ENCODE measurements around the gene ATP5PD. TPM values are rescaled to one million over a fixed set of nuclear protein-coding genes. Genes with fewer than 3 reads are reported as not detected.

Gene ATP5PD
- total and polyA plus RNA-seq, 2 of the 13 experiments (the other 11 are each of a cell fraction or from before 2014, with no cell fraction given), result 158 to 428 TPM

DNA sequence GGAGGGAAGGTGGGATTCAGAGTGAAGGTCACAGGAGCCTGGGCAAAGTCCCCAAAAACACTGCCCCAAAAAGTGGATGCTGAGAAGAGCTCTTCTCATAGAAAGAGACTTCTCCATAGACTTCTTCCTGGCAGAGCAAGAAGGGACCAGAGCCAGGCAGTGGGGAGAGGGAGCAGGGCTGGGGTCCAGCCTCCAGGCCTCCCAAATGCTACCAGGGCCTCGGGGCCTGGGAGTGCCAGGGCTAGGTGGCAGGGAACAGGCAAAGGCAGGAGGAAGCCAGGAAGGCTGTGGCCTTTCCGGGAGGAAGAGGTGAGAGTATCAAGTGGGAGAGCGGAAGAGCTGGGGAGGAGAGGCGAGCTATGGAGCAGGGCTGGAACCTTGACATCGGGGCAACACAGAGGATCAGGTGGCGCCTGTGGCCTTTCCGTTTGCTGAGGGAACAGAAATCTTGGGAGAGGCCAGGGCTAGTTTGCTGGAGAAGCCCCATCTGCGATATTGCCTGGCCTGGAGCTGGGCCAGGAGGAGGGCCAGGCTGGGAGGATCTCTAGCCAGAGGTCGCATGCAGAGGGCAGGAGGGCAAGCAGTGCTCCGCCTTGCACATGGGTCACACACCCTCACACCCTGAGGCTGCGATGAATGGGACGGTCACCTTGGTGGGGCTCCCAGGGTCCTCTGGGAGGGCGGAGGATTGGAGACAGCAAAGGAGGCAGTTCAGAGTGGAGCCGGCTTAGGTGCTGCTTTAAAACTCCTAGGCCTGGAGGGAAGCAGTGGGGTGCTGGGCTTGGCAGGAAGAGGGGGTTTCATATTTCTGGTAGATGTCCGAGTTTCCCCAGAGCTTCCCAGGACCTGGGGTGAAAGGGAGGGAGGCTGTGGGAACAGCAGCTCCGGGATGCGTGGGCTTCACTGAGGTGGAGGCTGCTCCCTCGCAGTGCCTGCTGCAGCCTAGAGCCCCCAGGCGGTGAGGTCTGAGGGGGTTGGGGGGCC is 44.4 kb upstream of the ATP5PD start (continued):
- TF ChIP-seq, protein P1, sequence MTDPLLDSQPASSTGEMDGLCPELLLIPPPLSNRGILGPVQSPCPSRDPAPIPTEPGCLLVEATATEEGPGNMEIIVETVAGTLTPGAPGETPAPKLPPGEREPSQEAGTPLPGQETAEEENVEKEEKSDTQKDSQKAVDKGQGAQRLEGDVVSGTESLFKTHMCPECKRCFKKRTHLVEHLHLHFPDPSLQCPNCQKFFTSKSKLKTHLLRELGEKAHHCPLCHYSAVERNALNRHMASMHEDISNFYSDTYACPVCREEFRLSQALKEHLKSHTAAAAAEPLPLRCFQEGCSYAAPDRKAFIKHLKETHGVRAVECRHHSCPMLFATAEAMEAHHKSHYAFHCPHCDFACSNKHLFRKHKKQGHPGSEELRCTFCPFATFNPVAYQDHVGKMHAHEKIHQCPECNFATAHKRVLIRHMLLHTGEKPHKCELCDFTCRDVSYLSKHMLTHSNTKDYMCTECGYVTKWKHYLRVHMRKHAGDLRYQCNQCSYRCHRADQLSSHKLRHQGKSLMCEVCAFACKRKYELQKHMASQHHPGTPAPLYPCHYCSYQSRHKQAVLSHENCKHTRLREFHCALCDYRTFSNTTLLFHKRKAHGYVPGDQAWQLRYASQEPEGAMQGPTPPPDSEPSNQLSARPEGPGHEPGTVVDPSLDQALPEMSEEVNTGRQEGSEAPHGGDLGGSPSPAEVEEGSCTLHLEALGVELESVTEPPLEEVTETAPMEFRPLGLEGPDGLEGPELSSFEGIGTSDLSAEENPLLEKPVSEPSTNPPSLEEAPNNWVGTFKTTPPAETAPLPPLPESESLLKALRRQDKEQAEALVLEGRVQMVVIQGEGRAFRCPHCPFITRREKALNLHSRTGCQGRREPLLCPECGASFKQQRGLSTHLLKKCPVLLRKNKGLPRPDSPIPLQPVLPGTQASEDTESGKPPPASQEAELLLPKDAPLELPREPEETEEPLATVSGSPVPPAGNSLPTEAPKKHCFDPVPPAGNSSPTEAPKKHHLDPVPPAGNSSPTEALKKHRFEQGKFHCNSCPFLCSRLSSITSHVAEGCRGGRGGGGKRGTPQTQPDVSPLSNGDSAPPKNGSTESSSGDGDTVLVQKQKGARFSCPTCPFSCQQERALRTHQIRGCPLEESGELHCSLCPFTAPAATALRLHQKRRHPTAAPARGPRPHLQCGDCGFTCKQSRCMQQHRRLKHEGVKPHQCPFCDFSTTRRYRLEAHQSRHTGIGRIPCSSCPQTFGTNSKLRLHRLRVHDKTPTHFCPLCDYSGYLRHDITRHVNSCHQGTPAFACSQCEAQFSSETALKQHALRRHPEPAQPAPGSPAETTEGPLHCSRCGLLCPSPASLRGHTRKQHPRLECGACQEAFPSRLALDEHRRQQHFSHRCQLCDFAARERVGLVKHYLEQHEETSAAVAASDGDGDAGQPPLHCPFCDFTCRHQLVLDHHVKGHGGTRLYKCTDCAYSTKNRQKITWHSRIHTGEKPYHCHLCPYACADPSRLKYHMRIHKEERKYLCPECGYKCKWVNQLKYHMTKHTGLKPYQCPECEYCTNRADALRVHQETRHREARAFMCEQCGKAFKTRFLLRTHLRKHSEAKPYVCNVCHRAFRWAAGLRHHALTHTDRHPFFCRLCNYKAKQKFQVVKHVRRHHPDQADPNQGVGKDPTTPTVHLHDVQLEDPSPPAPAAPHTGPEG (CRISPR knock-in tag; IDR thresholded peaks at IDR 0.05), result 0 out of 2 replicates have a peak, but pooled peaks have one; percentile 48
- TF ChIP-seq, protein P2, sequence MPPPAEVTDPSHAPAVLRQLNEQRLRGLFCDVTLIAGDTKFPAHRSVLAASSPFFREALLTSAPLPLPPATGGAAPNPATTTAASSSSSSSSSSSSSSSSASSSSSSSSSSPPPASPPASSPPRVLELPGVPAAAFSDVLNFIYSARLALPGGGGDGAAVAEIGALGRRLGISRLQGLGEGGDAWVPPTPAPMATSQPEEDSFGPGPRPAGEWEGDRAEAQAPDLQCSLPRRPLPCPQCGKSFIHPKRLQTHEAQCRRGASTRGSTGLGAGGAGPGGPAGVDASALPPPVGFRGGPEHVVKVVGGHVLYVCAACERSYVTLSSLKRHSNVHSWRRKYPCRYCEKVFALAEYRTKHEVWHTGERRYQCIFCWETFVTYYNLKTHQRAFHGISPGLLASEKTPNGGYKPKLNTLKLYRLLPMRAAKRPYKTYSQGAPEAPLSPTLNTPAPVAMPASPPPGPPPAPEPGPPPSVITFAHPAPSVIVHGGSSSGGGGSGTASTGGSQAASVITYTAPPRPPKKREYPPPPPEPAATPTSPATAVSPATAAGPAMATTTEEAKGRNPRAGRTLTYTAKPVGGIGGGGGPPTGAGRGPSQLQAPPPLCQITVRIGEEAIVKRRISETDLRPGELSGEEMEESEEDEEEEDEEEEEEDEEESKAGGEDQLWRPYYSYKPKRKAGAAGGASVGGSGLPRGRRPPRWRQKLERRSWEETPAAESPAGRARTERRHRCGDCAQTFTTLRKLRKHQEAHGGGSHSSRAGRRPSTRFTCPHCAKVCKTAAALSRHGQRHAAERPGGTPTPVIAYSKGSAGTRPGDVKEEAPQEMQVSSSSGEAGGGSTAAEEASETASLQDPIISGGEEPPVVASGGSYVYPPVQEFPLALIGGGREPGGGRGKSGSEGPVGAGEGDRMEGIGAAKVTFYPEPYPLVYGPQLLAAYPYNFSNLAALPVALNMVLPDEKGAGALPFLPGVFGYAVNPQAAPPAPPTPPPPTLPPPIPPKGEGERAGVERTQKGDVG (CRISPR knock-in tag; IDR thresholded peaks at IDR 0.05; ENCODE audit: borderline replicate concordance), result no peak
- TF ChIP-seq, protein P3, sequence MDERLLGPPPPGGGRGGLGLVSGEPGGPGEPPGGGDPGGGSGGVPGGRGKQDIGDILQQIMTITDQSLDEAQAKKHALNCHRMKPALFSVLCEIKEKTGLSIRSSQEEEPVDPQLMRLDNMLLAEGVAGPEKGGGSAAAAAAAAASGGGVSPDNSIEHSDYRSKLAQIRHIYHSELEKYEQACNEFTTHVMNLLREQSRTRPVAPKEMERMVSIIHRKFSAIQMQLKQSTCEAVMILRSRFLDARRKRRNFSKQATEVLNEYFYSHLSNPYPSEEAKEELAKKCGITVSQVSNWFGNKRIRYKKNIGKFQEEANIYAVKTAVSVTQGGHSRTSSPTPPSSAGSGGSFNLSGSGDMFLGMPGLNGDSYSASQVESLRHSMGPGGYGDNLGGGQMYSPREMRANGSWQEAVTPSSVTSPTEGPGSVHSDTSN (CRISPR knock-in tag; IDR thresholded peaks at IDR 0.05), result no peak
- TF ChIP-seq, protein P4, sequence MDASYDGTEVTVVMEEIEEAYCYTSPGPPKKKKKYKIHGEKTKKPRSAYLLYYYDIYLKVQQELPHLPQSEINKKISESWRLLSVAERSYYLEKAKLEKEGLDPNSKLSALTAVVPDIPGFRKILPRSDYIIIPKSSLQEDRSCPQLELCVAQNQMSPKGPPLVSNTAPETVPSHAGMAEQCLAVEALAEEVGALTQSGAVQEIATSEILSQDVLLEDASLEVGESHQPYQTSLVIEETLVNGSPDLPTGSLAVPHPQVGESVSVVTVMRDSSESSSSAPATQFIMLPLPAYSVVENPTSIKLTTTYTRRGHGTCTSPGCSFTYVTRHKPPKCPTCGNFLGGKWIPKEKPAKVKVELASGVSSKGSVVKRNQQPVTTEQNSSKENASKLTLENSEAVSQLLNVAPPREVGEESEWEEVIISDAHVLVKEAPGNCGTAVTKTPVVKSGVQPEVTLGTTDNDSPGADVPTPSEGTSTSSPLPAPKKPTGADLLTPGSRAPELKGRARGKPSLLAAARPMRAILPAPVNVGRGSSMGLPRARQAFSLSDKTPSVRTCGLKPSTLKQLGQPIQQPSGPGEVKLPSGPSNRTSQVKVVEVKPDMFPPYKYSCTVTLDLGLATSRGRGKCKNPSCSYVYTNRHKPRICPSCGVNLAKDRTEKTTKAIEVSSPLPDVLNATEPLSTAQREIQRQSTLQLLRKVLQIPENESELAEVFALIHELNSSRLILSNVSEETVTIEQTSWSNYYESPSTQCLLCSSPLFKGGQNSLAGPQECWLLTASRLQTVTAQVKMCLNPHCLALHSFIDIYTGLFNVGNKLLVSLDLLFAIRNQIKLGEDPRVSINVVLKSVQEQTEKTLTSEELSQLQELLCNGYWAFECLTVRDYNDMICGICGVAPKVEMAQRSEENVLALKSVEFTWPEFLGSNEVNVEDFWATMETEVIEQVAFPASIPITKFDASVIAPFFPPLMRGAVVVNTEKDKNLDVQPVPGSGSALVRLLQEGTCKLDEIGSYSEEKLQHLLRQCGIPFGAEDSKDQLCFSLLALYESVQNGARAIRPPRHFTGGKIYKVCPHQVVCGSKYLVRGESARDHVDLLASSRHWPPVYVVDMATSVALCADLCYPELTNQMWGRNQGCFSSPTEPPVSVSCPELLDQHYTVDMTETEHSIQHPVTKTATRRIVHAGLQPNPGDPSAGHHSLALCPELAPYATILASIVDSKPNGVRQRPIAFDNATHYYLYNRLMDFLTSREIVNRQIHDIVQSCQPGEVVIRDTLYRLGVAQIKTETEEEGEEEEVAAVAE (CRISPR knock-in tag; IDR thresholded peaks at IDR 0.05; ENCODE audit: borderline replicate concordance), result 0 out of 2 replicates have a peak, but pooled peaks have one; percentile 28
